HS-27A (cell line): Measurements from ENCODE around the gene SPIN1.

Source experiments
- DNase-seq: peaks from one replicate; pipeline ENCODE4 v3.0.0-alpha.2; 2012; ENCODE audit warnings: low read depth, missing footprints

Gene SPIN1

DNA sequence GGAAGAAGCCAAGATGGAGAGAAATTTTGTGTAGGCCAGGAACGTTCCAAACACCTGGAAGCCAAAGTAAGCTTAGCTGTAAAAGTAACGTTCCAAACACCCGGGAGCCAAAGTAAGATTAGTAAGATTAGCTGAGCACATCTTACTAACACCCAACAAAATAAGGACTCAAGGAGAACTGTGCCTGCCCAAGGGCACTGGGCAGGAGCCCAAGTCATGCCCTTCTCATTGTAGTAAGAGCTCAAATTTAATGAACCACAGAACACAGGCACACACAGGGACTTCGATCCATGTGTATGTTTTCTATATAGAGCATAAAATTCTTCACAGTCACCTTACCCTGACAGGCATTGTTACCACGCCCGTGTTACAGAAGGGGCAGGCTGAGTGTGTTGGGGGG, 110.6 kb downstream of the SPIN1 start:
- DNase-seq = no peak

DNA sequence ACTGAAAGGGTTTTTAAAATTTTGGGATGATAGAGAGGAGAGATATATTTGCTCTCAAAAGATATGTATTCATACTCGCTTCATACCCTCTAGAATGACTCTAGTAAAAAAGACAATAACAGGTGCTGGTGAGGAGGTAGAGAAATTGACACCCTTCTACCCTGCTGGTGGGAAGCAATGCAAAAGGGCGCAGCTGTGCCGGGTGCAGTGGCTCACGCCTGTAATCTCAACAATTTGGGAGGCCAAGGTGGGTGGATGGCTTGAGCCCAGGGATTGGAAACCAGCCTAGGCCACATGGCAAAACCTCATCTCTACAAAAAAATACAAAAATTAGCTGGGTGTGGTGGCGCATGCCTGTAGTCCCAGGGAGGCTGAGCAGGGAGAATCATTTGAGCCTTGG, 112.8 kb downstream of the SPIN1 start:
- DNase-seq = no peak

DNA sequence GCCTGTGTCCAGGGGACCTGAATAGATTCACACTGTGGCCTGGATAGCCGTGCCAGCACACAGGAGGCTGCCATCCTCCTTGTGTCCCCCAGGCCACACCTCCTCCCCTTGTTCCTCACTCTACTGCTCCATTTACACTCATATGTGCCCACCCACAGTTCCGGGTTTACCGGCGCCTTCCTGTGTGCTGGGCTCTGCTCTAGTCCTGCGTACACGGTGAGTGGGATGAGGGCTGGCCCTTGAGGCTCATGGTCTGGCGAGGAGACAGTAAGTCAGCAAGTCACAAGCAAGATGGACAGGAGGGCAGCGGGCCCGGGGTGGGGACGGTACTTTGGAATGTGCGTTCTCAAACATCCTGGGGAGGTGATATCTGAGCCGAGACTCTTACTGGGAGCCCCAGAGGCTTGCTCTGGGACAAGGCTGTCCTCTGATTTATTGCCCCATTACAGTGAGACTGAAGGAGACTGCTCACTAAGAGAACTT, 114.3 kb downstream of the SPIN1 start:
- no peak for DNase-seq

DNA sequence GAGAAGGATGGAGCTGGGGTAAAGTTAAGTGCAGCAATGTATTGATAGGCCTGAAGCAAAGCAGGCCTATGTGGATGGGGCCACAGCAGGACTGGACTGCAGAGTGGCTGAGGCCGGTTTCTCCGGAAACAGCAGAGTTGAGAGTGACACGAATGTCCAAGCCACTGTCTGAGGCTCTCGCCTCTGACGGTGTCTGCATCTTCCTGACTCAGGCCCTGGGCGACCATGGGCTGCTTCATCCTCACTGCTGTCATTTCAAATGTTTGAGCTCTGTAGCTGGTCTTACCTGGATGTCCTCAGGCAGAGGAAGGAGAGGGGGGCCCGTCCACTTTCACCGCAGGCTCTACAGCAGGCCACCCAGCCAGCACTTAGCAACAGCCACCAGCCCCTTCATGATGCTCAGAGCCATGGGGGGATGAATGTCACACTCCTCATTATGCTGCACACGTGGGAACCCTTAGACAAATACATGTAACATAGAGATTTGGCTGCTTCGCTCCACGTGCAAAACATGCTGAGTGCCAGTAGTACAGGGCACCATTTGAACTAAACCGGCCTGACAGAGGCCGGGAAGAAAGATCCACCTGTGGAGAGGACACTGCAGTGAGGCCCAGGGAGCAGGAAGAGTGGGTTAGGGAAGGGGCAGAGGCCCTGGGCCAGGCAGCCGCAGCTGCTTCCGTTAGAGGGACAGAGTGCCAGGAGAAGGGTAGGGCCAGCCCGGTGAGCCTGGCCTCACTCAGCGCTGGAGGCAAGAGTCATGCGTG, 115.0 kb downstream of the SPIN1 start:
- no peak for DNase-seq

DNA sequence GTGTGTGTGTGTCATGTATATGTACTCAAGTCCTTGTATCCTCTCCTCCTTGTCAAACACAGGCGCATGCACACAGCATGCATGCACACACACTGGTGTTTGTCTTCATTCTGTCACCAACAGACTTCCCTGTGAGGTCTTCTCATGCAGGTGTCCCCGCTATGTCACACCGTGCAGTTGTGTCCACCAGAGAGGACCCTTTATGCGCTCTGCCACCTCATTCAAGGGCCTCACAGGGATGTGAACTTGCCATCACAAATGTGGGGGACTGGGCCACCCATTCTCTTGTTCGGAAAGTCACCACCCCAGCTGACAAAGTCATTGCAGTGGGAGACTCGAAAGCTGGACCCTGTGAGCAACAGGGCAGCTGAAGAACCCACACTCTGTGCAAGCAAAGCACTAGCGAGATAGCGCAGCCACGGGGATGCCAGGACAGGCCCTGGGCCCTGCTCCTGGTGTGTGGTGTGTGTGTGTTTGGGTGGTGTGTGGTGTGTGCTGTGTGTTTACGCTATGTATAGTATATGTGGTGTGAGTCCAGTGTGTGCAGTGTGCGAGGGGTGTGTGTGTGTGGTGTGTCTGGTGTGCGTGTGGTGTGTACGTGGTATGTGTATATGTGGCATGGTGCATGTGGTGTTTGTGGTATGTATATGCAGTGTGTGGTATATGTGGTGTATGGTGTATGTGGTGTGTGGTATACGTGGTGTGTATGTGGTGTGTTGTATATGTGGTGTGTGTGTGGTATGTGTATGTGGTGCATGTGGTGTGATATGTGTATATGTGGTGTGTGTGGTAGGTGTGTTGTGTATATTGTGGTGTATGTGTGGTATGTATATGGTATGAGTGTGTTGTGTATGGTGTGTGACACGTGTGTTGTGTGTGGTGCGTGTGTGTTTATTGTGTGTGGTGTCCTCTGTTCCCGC, 115.9 kb downstream of the SPIN1 start:
- no peak for DNase-seq

DNA sequence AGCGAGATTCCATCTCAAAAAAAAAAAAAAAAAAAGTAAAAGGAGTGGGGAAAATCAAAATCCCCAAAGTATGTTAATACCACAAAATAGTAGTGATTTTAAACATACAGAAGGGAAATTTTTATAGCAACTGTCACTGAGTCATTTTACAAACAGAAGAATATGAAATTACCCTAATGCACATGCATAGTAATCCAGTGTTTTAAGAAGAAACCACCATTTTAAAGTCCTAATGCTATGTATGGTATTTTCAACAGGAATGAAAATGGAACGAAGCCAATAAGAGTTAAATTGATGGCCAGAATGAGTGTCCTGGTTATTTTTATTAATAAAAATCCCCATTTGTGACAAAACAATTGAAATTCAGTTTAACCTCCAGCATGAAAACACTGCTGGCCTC, 120.1 kb downstream of the SPIN1 start:
- DNase-seq = no peak

DNA sequence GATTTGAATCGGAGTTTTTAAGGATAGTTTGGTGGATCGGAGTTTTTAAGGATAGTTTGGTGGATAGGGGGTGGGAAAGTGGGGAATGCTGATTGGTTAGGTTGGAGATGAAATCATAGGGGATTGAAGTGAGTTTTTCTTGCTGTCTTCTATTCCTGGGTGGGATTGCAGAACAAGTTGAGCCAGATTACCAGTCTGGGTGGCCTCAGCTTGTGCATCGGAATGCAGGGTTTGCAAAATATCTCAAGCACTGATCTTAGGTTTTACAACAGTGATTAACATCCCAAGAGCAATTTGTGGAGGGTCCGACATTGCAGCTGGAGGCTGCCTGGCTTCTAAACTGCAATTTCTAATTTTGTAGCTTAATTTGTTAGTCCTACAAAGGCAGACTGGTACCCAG, 123.7 kb downstream of the SPIN1 start:
- no peak for DNase-seq

DNA sequence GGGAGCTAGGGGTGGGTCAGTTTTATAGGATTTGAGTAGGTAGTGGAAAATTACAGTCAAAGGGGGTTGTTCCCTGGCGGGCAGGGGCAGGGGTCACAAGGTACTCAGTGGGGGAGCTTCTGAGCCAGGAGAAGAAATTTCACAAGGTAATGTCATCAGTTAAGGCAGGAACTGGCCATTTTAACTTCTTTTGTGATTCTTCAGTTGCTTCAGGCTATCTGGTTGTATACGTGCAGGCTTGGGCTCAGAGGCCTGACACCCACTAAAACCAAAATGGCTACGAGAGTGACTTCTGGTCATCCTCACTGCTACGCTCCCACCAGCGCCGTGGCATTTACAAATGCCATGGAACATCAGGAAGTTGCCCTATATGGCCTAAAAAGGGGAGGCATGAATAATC, 126.0 kb downstream of the SPIN1 start:
- no peak for DNase-seq

DNA sequence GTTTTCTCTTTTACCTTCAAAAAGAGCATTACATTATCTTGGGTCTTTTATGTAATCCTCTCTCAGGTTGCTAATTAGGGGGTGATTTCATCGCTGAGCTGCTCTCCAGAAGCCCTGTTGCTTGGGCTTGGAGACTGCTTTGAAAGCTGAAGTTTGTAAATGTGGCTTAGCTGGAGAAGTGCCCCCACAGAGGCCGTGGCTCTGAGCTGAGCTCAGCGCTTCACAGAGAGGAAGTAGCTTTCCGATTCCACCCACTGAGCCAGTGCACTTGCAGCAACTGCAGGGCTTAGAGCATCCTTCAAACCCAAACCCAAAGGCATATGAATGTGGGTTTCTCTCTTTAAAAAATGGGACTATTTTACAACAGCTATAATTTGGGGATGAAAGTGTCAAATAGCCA, 133.1 kb downstream of the SPIN1 start:
- DNase-seq = no peak

DNA sequence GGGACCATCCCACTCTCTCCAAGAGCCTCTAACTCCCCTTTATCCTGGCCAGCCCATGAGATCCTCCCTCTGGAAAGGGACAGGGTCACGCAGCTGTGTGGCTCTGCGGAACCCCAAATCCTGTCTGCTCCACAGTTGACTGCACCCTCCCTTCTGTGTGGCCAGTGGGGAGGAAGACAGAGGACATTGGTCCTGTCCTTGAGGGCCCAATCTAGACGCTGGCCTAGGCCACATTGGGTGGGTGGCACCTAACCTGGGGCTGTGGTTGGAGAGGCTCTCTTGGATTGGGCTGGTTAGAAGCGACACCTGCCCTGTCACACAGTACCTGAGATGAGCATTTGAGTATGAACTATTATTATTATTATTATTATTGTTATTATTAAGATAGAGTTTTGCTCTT, 134.1 kb downstream of the SPIN1 start:
- no peak for DNase-seq

DNA sequence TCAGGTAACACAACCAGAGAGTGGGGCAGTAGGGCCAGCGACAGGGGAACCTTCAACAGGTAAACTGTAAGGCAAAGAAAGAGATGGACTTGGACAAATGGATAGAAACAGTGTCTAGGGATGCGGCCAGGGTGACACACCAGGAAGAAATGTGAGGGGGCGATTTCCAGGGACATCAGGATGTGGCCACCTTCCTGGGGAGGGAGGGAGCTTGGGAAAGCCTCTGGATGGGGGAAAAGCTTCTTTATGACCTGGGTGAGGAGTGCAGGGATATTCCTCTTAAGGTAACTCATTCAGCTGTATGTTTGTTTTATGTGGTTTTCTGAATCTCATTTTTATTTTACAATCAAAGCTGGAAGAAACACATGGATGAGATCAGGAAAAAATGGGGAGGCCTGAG, 134.8 kb downstream of the SPIN1 start:
- no peak for DNase-seq

DNA sequence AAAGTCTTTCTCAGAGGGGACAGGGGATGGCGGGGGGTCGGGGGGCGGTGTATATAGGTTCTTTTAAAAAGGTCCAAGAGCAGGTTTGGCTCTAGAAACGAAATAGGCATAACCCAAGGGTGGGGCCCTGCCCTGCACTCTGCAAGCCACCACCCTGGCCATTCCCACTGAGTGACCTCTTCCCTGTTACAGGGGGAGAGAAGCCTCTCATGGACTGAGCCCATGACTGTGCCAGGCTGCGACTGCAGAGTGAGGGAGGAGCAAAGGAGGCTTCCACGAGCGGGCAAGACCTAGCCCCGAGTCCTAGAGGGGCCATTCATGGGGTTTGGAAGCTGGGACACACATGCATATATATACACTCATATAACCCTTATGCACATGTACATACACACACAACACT, 136.7 kb downstream of the SPIN1 start:
- DNase-seq = no peak

DNA sequence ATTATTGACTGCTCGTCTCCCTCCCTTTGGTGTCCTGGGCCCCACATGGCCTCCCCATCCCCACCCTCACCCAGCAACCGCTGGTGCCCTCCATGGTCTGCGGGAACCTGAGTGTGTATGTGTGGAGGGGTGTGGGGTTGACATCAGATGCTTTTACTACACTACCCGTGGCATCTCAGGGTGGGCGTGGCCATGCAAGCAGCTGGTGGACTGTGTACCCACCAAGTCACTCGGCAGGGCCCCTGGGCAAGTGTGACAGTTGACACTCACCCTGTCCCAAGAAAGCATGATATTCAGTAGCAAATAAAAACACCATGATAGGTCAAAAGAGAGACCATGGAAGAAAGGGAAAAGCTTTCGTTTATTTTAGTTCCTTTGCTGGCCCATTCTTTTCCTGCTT, 139.4 kb downstream of the SPIN1 start:
- DNase-seq = no peak
